Measurements from ENCODE around the gene GUCA1A.

GRCh38 chr6:42141603-42142117, 31.5 kb upstream of the GUCA1A start:
- TF ChIP-seq CTCF (optimal IDR thresholded peaks at IDR 0.05 in 1 of 3, IDR thresholded peaks at IDR 0.05 in 1 of 3, conservative IDR thresholded peaks at IDR 0.05 in 1 of 3; ENCODE audit: extremely low read depth in 1 of 3, insufficient read depth in 2 of 3, low read length in 3 of 3) (no peak), EZH2 (IDR thresholded peaks at IDR 0.05; ENCODE audit: low read length) (no peak)

Measured in keratinocyte (primary cell).